SJCRH30 (cell line): ENCODE measurements around the gene DNAJC21. TPM values are rescaled to one million over a fixed set of nuclear protein-coding genes. Genes with fewer than 3 reads are reported as not detected.

Source experiments
- DNase-seq, 2 experiments: peaks; one replicate each; pipeline ENCODE4 v3.0.0-alpha.2; 2015 to 2020
- H3K27ac ChIP-seq: fragments of 250-450 bp; sonication (Bioruptor Pico); 2 replicates; pipeline ENCODE4 v1.5.1; 2020; ENCODE audit warnings: mild to moderate bottlenecking, moderate library complexity
- H3K27me3 ChIP-seq: fragments of 250-450 bp; sonication (Bioruptor Pico); 2 replicates; pipeline ENCODE4 v1.5.1; 2020; ENCODE audit warnings: mild to moderate bottlenecking, moderate library complexity
- H3K36me3 ChIP-seq: fragments of 250-450 bp; sonication (Bioruptor Pico); 2 replicates; pipeline ENCODE4 v1.5.1; 2020; ENCODE audit warnings: mild to moderate bottlenecking, moderate library complexity
- H3K4me1 ChIP-seq: fragments of 250-450 bp; sonication (Bioruptor Pico); 2 replicates; pipeline ENCODE4 v1.5.1; 2020; ENCODE audit warnings: mild to moderate bottlenecking, moderate library complexity
- H3K4me3 ChIP-seq: fragments of 250-450 bp; sonication (Bioruptor Pico); 2 replicates; pipeline ENCODE4 v1.5.1; 2020; ENCODE audit warnings: mild to moderate bottlenecking, moderate library complexity
- H3K9me3 ChIP-seq: fragments of 250-450 bp; sonication (Bioruptor Pico); replicated peaks from 2 replicates; pipeline ENCODE4 v1.5.1; 2020; ENCODE audit warnings: mild to moderate bottlenecking, moderate library complexity
- total RNA-seq: library from RNA; depleted of rRNA; stranded (reverse); fragments of >200 nt; shearing (Covaris generic); gene quantifications from 2 replicates; pipeline ENCODE4 v1.2.3, GENCODE V29; 2014; rRNA removed

The DNAJC21 gene
- total RNA-seq, result 64.9 and 68.8 TPM in 2 replicates

DNA sequence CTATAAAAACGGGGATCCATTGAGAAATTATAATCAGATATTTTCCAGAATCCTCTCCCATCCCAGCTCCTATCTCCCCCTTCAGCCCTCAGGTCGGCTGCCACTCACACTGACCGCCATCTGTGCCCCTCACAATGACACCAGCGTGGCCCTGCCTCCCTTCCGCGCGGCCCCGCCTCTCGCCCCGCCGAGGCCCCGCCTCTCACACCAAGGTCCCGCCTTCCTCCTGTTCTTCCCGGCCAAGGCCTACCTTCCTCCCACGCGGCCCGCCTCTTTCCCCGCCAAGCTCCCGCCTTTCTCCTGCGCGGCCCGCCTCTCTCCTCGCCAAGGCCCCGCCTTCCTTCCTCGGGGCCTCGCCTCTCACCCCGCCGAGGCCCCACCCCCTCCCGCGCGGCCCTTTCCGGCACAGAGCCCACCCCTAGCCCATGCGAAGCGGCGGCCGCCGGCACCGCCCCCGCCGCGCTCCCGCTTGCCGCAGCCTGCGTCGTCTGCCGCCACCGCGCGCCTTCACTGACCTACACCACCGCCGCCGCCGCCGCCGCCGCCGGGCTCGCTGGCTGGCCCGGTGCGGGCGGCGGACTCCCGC, at the start of gene DNAJC21:
DNAJC21 (plus strand) TSS at position 426 of the 586 bp plus-strand sequence. CDS start 261 bp downstream, outside the sequence.
- DNase-seq, result peak; percentile 98 to 99
- Histone ChIP-seq H3K4me3 (peak within 1 kb of the TSS; percentile 90), H3K36me3 (peaks cover 30% of the 10 kb centered on the region), H3K9me3 (no peaks in the 10 kb centered on the region), H3K27me3 (no peaks in the 10 kb centered on the region), H3K27ac (peak within 1 kb of the TSS; percentile 53), H3K4me1 (peaks cover 8% of the 10 kb centered on the region)

DNA sequence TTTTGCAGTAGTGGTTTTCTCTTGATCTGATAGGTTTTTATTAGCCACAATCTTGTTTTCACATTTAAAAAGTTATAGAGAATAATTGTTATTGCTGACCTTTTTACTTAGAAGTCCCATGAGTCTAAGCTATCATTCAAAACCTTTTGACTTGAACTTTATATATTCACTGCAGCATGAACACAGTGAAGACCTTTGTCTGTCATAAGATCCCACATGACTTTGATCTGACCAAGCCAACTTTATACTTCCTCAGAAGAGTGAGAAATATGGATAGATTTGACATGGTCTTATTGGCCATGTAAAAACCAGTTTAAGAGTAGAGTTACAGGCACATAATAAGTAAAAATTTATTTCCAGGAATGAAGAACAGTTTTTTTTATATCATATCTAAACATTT, 48.1 kb upstream of the DNAJC21 start:
- H3K27me3 ChIP-seq, result no peaks in the 10 kb centered on the region
- H3K27ac ChIP-seq, result no peak overlapping the region
- no peak overlapping the region for H3K4me3 ChIP-seq
- H3K36me3 ChIP-seq, result no peaks in the 10 kb centered on the region
- DNase-seq, result no peak
- H3K4me1 ChIP-seq, result no peaks in the 10 kb centered on the region
- peaks cover 7% of the 10 kb centered on the region; the same call in 1 of the 2 replicates for H3K9me3 ChIP-seq

DNA sequence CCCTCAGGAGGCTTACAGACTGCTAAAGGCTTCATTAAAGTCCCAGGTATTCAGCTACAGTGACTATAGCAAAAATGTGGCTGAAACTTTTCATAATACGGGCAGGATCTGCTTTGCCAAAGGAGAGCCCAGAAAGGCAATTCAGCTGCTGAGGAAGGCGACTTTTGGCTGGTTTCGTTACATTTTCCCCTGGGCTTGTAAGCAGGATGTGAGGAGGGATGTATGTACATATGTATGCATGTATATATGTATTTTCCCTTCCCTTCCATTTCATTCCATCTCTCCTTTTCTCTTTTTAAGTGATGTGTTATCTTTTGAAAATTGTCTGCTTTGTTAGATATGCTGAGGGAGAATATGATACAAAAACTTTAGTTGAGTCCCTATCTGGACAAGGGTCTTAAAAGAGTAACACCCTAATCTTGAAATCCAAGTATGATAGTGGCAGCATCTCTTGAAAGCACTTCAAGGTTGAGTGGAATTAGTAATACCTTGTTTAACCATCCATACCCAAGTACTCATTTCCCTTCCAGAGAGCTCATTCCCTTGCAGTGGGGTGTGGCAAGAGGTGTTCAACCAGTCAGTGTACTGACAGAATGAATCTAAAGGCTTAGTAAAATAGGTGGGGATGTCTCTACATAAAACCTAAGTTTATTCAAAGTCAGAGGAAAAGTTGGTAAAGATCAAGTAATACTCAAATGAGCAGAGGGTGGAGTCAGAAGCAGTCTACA, 42.8 kb upstream of the DNAJC21 start:
- Histone ChIP-seq H3K27ac (no peak overlapping the region), H3K9me3 (no peaks in the 10 kb centered on the region), H3K27me3 (no peaks in the 10 kb centered on the region), H3K4me1 (no peaks in the 10 kb centered on the region), H3K36me3 (no peaks in the 10 kb centered on the region), H3K4me3 (no peak overlapping the region)
- DNase-seq, result no peak

DNA sequence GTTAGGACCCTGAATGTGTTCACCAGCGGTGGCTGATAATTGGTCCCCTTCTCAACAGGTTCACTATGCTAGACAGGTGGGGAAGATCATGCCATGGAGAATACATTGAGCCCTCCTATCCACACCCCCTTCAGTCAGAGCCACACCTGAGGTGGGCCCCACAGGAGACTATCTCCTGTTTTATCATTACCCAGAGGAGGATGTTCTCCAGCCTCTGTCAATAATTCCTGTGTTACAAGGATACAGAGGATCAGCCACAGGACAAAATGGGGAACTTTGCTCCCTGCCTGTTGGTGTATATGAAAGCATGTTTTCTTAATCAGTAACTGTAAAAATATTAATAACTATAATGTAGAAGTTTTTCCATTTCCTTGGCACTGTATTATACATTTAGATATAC, 40.0 kb upstream of the DNAJC21 start:
- DNase-seq, result no peak
- no peak overlapping the region for H3K4me3 ChIP-seq
- no peaks in the 10 kb centered on the region for H3K27me3 ChIP-seq
- H3K4me1 ChIP-seq, result no peaks in the 10 kb centered on the region
- no peaks in the 10 kb centered on the region for H3K9me3 ChIP-seq
- H3K36me3 ChIP-seq, result no peaks in the 10 kb centered on the region
- no peak overlapping the region for H3K27ac ChIP-seq

DNA sequence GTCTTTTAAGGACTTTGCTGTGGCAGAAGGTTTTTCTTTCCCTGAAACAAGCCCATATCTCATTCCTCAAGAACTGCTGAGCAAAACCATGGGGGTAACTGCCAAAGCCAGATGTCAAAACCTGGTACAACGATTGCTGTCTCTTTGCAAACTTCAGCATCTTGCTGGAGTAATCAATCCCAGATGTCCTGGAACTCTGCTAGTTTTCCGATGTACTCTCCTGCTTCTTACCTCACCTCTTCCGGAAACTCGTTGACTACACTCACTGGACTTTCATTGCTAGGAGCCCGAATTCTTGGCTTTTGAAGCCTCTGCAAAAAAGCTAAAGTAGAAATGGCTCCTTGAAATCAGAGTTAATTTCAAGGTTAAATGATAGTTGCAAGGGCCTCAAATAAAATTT, 37.4 kb upstream of the DNAJC21 start:
- Histone ChIP-seq H3K36me3 (no peaks in the 10 kb centered on the region), H3K9me3 (no peaks in the 10 kb centered on the region), H3K27ac (no peak overlapping the region), H3K4me3 (no peak overlapping the region), H3K27me3 (no peaks in the 10 kb centered on the region), H3K4me1 (no peaks in the 10 kb centered on the region)
- no peak for DNase-seq

DNA sequence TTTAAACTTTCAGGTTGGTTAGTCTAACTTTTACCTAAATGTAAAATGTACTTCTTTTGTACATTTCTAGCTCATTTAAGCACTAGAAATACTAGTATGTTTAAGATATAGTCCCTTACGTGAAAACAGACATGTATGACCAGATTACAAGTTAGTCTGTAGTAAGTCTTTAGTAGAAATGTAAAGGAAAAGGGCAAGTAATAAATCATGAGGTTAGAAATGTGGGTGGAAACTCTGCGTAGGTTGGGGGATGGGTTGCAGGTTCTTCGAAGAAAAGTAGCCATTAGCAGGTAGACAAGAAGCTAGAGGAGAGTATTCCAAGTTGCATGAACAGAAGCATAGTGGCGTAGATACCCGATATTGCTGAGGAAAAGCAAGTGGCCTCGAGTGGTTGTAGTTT, 36.9 kb upstream of the DNAJC21 start:
- H3K9me3 ChIP-seq, result no peaks in the 10 kb centered on the region
- no peak overlapping the region for H3K4me3 ChIP-seq
- no peak for DNase-seq
- no peaks in the 10 kb centered on the region for H3K4me1 ChIP-seq
- no peaks in the 10 kb centered on the region for H3K36me3 ChIP-seq
- H3K27ac ChIP-seq, result no peak overlapping the region
- no peaks in the 10 kb centered on the region for H3K27me3 ChIP-seq

- DNase-seq, result no peak
- Histone ChIP-seq H3K36me3 (no peaks in the 10 kb centered on the region), H3K27ac (no peak overlapping the region), H3K4me3 (no peak overlapping the region), H3K9me3 (no peaks in the 10 kb centered on the region), H3K4me1 (no peaks in the 10 kb centered on the region), H3K27me3 (no peaks in the 10 kb centered on the region)
These were observed 34.6 kb upstream of the DNAJC21 start for GRCh38 chr5:34894716-34895115.

DNA sequence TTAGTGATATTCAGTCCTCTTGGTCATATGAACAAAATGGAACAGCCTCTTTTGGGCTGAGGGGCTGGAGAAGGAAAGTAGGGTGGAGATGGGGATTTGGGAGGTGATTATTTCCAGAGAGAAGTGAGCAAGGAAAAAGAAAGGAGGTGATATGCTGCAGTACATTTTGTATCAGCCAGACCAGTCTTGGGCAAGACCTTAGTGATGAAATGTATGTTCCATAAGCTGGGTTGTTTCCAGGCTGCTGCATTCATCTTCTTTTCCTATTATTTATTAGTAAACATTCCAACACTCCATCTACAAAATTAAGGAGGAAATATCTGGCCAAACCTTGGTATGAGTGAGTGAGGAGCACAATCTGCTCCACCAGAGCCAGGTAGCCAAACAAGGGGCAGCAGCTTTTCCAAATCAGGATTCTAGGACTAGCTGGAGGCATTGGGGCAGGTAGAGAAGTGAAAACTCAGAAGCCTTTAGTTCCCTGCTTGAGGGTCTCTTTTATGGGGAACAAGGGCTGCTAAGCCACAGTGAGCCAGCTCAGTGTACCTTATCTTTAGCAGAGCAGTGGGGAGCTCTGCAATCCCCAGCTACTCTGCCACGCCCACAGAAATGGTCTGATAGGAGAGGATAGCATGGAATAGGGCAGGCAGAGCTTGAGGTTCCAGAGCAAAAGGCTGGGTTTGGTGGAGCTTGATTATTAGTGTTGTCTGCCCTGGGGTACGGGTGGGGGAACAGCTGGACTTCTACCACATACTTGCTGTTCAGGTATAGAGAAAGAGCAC, 33.5 kb upstream of the DNAJC21 start:
- Histone ChIP-seq H3K27ac (no peak overlapping the region), H3K4me1 (no peaks in the 10 kb centered on the region), H3K4me3 (no peak overlapping the region), H3K36me3 (no peaks in the 10 kb centered on the region), H3K27me3 (no peaks in the 10 kb centered on the region), H3K9me3 (no peaks in the 10 kb centered on the region)
- no peak for DNase-seq

GRCh38 chr5:34897646-34898045, 31.7 kb upstream of the DNAJC21 start:
- H3K4me3 ChIP-seq, result no peak overlapping the region
- H3K27ac ChIP-seq, result no peak overlapping the region
- no peaks in the 10 kb centered on the region for H3K9me3 ChIP-seq
- H3K4me1 ChIP-seq, result no peaks in the 10 kb centered on the region
- H3K27me3 ChIP-seq, result no peaks in the 10 kb centered on the region
- H3K36me3 ChIP-seq, result peaks cover 1% of the 10 kb centered on the region; the same call in 1 of the 2 replicates
- DNase-seq, result no peak

DNA sequence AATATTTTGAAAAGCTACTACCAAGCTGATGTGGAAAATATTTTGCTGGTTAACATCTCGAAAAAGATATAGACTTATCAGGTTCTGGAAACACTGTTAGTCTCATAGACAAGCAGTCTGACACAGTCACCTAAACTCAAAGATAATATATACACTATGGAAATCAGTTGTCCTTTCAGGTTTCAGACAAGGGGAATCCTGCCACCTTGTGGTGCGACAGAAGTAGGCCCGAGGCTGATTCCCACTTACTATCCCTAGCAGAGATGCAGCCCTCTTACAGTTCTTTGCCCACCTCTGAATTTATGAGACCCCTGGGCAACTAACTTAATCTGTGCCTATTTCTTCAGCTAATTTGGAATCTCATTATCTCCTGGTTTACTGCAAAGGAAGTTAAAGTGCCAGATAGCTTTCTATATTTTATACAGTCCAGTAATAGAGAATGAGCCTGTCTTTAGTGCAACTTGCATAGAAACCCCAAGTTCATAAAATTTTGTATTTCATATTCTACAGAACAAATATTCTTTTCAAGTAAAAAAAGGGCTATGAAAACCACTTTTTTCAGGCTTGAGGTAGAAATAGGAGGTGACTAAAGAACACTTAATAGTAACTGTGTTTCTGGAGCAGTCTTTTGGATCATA, 31.0 kb upstream of the DNAJC21 start:
- no peak overlapping the region for H3K4me3 ChIP-seq
- peaks cover 2% of the 10 kb centered on the region; the same call in 1 of the 2 replicates for H3K36me3 ChIP-seq
- peak; percentile 65 to 87 for DNase-seq
- no peaks in the 10 kb centered on the region for H3K27me3 ChIP-seq
- H3K9me3 ChIP-seq, result no peaks in the 10 kb centered on the region
- no peaks in the 10 kb centered on the region for H3K4me1 ChIP-seq
- no peak overlapping the region for H3K27ac ChIP-seq

DNA sequence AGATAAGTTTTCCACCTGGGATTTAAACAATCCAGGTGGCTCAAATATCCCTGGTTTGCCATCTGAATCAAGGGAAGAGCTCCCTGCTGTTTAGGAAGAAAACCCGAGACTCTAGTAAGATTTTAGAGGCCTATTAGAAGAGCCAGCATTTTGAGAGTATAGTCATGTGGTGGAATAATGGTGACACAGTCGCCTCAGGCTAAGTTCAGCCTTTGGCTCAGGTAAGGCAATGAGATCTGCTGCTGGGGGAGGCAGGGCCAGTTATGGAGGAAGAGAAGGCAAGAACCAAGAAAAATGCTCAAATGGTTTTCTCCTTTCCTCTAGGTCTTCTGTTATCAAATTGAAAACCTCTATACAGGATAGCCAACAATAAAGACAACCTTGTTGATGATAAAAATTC, 30.3 kb upstream of the DNAJC21 start:
- no peak for DNase-seq
- no peak overlapping the region for H3K27ac ChIP-seq
- no peaks in the 10 kb centered on the region for H3K4me1 ChIP-seq
- H3K27me3 ChIP-seq, result no peaks in the 10 kb centered on the region
- peaks cover 2% of the 10 kb centered on the region; the same call in 1 of the 2 replicates for H3K36me3 ChIP-seq
- no peak overlapping the region for H3K4me3 ChIP-seq
- H3K9me3 ChIP-seq, result no peaks in the 10 kb centered on the region

DNA sequence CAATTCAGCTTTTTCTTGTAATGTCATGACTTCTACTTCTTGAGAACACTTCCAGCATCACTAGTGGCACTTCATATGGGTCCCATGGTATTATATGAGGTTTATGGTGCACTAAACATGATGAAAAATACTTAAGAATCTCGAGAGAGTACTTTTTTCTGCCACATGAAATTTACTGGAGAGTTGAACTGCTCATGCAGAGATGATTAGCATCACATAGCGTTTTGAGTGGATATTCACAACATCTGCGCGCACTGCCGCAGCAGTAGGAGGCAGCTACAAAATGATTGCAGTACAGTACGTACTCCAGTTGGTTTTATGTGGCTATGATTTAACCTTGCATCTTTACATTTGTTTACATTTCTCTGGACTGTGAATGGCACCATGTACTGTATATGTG, 28.7 kb upstream of the DNAJC21 start:
- Histone ChIP-seq H3K4me1 (no peaks in the 10 kb centered on the region), H3K9me3 (no peaks in the 10 kb centered on the region), H3K36me3 (peaks cover 6% of the 10 kb centered on the region; the same call in 1 of the 2 replicates), H3K27me3 (no peaks in the 10 kb centered on the region), H3K4me3 (no peak overlapping the region), H3K27ac (no peak overlapping the region)
- no peak for DNase-seq

- H3K4me1 ChIP-seq, result no peaks in the 10 kb centered on the region
These were observed 26.1 kb upstream of the DNAJC21 start for GRCh38 chr5:34903260-34903659.

DNA sequence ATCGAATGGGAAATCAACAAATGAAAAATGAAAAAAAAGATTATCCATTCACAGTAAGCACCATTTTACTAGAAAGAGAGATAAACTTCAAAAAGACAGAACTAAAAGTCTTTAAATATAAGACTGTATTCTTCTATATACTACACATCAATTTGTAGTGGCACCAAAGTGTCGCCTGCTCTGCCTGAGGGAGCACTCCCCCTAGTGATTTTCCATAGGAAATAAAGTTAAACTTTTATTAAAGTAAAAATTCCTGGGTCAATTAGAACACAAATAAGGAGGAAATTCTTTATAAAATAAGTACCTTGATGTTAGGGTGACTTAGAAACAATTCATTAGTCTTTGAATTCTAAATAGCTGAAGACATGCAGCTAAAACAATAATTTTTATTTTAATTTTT, 23.8 kb upstream of the DNAJC21 start:
- peaks cover 25% of the 10 kb centered on the region for H3K36me3 ChIP-seq
- H3K4me1 ChIP-seq, result no peaks in the 10 kb centered on the region
- H3K27ac ChIP-seq, result no peak overlapping the region
- H3K4me3 ChIP-seq, result no peak overlapping the region
- no peaks in the 10 kb centered on the region for H3K27me3 ChIP-seq
- peak in 1 of 2 experiments; percentile 21 for DNase-seq
- H3K9me3 ChIP-seq, result no peaks in the 10 kb centered on the region

More at GRCh38 chr5:34903260-34903659, 26.1 kb upstream of the DNAJC21 start:
- Histone ChIP-seq H3K27me3 (no peaks in the 10 kb centered on the region), H3K36me3 (peaks cover 12% of the 10 kb centered on the region), H3K9me3 (no peaks in the 10 kb centered on the region), H3K27ac (no peak overlapping the region), H3K4me3 (no peak overlapping the region)
- DNase-seq, result no peak

DNA sequence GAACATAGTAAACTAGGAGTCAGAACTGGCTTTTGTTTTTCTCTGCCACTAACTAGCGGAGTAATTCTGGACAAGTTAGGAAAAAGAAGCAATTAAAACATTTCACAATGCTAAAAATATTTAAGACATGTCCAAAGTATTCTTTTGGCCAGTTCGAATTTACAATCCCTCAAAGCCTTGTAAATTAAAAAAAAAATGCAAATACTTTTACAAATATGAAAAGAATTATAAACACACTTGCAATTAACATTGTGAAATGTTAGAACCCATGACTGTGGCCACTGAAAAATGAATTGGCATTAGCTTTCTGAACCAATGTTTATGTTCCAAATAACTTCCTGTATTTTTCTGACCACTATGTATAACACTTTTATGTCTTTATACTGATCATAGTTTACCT, 16.3 kb upstream of the DNAJC21 start:
- Histone ChIP-seq H3K4me1 (peaks cover 14% of the 10 kb centered on the region), H3K27ac (no peak overlapping the region), H3K4me3 (no peak overlapping the region), H3K9me3 (no peaks in the 10 kb centered on the region), H3K36me3 (peaks cover 38% of the 10 kb centered on the region), H3K27me3 (no peaks in the 10 kb centered on the region)
- DNase-seq, result no peak
